ENCODE measurements around the gene BTD.
A peak's percentile ranks its signal among the peaks of the same experiment; 100 is the strongest.
"Not testable (repeated sequence)": the region's sequence is repeated elsewhere in the genome, so short reads cannot be mapped to it uniquely, and the experiment has no call there.

The BTD gene

DNA sequence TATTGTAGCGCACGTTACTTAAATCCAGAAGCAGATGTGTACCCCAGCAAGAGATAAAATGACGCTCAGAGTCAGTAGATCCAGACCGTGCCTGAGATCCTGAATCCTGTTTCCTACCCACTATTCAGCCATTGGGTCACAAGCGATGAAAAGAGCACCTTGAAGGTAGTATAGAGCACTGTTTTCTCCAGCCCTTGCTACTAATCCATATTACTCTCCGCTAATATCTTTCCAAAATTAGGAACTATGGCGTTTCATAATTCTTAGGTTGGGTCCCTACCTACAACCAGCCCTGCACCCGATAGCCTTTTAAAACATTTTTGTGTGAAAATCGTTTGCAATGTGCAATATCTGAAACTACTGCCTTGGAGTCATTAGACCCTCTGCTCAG is 596 bp downstream of the BTD start:
- DNase-seq, result no peak

DNA sequence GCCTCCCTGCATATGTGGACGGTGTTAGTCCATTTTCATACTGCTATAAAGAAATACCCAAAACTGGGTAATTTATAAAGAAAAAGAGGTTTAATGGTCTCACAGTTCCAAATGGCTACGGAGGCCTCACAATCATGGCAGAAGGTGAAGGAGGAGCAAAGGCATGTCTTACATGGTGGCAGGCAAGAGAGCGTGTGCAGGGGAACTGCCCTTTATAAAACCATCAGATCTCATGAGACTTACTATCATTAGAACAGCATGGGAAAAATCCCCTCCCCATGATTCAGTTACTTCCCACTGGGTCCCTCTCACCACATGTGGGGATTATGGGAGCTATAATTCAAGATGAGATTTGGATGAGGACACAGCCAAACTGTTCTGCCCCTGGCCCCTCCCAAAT is 1.3 kb downstream of the BTD start:
- DNase-seq, result not testable (repeated sequence)

DNA sequence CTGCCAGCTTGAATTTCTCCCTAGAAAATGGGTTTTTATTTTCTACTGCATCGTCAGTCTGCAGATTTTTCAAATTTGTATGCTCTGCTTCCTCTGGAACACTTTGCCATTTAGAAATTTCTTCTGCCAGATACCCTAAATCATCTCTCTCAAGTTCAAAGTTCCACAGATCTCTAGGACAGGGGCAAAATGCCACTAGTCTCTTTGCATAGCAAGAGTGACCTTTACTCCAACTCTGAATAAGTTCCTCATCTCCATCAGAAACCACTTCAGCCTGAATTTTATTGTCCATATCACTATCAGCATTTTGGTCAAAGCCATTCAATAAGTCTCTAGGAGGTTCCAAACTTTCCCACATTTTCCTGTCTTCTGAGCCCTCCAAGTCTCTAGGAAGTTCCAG is 3.0 kb downstream of the BTD start:
- not testable (repeated sequence) for DNase-seq

DNA sequence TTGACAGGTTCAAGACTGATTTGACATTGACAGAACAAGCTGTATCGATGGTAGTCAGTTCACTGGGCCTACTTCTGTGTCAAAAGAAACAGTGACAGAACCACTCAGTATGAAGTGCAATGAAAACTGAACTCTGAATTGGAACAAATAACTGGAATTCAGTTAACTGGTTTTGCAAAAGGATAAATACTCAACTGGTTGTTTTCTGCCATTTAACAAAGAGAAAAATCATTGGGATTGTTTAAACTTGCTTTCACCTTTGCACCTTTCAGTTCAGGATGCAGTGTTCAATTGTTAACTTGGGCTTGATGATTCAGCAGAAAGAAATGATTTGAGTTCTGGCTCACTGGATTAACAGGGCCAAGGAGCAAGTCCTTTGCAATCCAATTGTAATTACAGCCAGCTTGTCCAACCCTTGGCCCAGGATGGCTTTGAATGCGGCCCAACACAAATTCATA is 4.9 kb downstream of the BTD start:
- no peak for DNase-seq

DNA sequence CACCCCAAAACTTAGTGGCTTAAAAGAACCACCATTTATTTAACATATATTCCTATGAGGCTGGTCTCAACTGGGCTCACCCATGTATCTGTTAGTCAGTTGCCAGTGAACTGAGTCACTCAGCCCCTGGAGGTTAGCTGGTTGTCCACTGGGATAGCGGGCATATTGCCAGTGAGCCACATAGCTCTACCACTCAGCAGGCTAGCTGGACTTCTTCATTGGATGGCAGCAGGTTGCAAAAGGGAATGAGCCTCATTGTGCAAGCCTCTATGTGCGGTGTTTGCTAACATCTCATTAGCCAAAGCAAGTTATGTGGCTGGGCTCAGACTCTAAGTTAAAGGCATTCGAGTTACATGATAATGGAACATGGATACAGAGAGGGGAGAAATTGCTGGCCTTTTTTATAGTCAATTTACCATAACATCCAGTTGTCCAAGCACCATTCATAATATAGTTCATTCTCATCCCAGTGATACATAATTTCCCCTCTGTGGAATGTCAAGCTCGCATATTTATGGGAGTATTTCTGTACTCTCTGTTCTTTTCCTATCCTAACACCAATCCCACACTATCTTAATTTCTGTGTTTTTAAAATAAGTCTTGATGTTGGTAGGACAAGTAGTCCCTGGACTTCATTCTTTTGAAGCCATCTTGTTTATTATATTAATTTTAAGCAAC is 8.7 kb downstream of the BTD start:
- peak in 1 of 58 donors; percentile 49 for DNase-seq

DNA sequence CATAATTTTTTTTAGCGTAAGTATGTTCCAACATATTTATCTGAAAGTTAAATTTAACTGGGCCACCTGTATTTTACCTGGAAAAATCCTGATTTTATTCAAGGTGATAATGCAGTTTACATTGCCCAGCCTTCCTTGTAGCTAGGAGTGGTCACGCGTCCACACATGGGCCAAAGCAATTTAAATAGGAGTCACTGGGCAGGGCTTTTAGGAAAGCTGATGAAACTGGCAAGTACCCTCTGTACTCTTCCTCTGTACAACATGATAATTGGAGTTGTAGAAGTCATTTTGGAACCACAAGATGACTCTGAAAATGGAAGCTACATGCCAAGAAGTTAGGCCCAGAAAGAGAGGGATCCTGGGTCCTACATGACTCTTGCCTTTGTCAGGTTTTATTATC is 9.5 kb downstream of the BTD start:
- no peak for DNase-seq

DNA sequence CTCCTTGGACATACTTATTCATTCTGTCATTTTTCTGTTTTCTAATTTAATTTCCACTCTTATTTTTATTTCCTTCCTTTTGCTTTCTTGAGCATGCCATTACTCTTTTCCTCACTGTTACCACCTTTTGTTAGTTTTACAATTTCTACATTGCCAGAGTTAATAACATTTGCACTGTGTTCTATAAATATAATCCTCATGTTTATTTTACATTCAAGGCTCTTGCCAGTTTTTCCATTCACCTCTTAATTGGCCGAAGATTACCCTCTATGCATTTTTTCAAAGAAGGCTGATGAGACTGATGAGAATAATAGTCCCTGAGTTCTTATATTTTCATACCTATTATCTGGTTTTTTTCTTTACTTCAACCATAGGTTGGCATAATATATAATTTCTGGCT is 10.5 kb downstream of the BTD start:
- no peak for DNase-seq

DNA sequence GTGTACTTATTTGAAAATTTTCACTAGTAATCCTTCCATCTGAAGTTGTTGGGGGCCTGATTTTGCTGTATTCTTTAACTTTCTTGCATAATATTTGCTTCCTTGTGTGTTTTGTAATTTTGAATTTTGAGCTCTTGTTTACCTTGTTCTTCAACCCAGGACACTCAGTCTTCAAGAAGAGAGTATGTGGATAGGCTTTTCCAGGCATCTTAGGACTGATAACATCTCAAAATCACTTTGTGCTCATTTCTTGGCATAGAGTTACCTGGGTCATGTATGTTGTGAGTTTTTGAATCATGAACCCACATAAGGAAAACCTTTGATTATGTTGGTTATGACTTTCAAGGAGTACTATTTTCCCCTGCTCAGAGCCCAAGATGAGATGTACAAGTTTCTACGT is 13.4 kb downstream of the BTD start:
- no peak for DNase-seq

DNA sequence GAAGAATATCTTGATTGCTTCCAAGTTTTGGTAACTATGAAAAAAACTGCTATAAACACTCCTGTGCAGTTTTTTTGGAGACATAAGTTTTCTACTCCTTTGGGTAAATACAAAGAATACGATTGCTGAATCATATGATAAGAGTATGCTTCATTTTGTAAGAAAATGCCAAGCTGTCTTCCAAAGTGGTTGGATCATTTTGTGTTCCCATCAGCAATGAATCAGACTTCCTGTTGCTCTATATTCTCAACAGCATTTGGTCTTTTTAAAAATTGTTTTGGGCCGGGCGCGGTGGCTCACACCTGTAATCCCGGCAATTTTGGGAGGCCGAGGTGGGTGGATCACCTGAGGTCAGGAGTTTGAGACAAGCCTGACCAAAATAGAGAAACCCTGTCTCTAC is 14.5 kb downstream of the BTD start:
- DNase-seq, result no peak

DNA sequence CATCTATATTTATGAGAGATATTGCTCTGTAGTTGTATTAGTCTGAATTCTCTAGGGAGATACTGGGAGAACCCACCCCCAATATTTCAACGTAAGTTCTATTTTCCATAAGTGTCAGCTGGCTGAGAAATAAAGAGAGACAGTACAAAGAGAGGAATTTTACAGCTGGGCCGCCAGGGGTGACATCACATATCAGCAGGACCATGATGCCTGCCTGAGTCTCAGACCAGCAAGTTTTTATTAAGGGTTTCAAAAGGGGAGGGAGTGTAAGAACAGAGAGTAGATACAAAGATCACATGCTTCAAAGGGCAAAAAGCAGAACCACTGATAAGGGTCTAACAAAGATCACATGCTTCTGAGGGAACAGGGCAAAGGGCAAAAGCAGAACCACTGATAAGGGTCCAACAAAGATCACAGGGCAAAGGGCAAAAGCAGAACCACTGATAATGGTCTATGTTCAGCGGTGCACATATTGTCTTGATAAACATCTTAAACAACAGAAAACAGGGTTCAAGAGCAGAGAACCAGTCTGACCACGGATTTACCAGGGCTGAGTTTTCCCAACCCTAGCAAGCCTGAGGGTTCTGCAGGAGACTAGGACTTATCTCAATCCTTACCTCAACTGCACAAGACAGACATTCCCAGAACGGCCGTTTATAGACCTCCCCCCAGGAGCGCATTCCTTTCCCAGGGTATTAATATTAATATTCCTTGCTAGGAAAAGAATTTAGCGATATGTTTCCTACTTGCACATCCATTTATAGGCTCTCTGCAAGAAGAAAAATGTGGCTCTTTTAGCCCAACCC is 18.3 kb downstream of the BTD start:
- not testable (repeated sequence) for DNase-seq

DNA sequence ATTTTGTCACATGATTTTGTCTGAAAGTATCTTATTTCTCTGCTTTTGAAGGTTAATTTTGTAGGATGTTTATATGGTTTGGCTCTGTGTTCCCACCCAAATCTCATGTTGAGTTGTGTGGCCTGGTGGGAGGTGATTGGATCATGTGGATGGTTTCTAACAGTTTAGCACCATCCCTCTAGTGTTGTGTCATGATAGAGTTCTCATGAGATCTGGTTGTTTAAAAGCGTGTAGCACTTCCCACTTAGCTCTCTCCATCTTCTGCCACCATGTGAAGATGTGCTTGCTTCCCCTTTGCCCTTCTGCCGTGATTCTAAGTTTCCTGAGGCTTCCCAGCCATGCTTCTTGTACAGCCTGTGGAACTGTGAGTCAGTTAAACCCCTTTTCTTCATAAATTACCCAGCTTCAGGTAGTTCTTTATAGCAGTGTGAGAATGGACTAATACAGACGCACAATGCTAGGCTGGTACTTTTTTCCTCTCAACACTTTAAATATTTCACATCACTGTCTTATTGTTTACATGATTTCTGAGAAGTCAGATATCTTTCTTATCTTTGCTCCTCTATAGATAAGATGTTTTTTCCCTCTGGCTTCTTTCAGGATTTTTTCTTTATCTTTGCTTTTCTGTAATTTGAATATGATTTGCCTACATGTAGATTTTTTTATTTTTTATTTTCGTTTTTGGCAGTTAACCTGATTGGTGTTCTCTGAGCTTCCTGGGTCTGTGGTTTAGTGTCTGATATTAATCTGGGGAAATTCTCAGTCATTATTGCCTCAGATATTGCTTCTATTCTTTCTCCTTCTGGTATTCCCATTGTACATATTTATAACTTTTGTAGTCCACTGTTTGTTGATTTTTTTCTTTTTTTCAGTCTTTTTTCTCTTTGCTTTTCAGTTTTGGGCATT is 22.2 kb downstream of the BTD start:
- DNase-seq, result no peak

DNA sequence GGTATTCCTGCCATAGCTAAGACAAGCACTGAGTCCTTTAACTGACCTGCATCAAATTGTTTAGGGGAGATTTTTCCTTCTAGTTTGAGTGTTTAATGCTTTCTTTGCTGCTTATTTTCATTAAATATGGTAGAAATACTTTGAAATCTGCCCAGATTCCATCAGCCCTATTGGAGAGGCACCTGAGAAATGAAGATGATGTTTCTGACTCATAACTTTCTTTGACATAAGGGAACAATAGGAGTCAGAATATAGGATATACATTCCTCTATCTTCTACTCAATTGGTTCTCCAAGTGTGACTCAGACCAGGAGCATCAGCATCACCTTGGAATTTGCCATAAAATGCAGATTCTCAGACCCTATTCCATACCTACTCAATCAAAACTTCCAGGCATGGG is 27.4 kb downstream of the BTD start:
- DNase-seq, result no peak

DNA sequence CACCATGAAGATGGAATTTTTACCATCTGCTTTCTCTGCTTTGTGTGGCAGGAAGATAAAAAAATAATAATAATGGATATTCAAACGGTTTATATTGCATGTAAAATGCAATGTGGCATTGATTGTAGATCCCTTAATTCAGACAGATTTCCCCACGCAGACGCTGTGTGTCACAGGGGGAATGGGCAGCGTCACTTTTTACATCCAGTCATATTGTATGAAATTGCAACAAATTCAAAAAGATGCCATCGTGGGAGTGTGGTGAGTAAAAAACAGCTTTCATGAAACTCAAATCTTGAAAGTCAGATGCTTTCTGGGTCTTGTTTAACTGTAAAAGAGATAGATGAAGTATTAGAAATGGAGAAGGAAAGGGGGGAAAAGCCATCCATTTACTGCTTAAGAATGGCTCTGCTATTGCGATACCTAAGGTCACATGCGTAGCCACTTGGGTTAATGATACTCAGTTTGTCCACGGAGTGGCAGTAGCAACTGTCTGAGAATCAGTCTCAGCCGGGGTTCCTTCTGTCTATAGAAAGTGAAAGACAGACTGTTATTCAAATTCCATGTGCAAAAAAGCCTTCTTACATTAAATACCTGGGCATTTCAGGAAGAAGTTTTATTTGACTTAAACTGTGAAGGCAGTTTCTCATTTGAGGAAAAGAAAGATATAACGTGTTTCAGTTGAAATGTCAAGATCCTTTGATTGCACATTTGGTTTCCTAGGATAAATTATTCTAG is 28.5 kb downstream of the BTD start:
- peak in 33 of 58 donors; percentile 7 to 81 (median 47) for DNase-seq

DNA sequence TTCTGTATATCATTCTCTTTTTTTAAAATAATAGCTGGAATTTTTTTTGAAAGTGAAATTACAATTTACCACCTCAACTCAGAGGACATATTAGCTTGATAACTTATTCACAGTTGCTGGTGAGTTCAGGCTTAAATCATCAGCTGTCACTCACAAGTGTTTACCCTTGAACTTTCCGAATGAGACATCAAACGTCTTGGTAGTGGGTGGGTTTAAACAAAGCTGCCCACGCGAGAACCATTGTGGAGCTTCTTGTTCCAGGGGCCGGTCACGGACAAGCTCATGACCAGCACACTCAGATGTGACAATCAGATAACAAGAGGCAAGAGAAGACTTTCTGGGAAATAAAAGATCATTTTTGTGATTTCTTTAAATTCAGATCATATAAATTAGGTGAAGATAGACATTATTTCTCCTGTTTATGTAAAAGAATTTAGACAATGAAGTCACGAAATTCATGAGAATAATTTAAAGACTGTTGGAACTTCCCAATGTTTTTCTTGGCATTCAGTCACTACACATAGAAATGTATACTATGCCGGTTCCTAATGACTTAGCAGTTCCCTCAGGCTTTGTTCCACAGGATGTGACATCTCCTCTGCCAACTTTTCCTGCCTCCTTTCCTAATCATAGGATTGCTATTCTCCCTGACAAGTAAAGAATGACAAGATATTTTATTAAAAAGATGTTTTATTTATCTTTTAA is 29.3 kb downstream of the BTD start:
- peak in 2 of 58 donors; percentile 18 to 38 for DNase-seq

DNA sequence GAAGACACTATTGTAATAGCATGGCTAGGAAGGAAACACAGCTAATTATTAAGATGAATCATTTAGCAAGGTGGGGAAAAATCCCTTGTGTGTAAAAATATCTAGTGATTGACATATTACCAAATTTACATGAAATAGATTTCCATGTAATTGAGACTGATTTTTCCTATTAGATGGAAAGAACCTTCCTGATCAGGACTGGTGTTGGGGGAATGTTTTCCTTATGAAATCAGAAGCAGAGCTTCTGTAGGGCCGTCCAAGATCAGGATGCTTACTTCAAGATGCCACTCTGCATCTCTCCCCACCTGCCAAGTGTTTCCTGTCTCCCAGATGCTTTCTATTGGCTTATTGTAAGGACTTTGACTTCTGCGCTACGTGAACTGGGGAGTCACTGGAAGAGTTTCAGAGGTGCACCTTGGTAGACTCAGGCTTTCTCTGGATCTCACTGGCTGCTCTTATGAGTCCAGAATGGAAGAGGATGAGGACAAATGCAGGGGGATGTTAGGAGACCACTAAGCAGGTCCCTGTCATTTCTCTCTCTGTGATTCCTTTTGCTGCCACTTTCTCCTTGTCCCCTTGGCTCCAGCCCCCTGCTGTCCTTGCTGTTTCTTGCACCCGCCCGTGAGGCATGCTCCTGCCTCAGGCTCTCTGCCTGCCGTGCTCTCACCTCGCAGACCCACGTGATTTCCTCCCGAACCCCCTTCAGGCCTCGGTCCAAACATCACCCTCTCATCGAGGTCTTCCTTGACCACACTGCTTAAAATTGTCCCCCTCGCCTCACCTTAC is 30.1 kb downstream of the BTD start:
- no peak for DNase-seq

DNA sequence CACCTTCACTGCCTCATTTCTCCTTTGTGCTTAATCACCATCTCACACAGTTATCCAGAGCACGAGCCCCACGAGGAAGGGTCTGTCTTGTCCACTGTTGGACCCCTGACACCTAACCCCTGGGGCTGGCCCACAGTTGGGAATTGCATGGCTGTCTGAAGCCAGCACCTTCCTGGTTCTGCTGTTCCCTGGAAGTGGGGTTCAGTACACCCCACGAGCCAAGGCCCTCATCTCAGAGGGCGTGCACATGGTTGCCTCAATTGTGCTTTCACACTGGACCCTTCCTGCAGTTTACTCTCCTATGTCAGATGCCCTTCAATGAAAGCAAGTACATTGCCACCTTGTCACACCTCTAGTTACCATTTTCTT is 30.7 kb downstream of the BTD start:
- DNase-seq, result no peak

DNA sequence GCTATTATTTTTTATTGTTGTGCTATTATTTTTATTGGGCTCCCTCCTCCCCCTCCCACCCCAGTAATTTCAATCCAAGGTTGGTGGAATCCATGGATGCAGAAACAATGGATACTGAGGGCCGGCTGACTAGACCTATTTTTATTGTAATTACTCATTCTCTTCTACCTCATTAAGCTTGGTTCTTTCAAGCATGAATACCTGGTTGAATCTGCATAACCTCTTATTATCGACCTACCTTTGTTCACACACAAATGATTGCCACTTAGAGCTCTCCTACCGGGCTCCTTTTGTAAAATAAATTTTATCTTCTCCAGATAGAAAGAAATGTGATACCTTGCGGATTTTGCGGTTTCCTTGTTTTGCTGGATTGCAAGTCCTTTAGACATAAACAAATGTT is 31.6 kb downstream of the BTD start:
- DNase-seq, result no peak

DNA sequence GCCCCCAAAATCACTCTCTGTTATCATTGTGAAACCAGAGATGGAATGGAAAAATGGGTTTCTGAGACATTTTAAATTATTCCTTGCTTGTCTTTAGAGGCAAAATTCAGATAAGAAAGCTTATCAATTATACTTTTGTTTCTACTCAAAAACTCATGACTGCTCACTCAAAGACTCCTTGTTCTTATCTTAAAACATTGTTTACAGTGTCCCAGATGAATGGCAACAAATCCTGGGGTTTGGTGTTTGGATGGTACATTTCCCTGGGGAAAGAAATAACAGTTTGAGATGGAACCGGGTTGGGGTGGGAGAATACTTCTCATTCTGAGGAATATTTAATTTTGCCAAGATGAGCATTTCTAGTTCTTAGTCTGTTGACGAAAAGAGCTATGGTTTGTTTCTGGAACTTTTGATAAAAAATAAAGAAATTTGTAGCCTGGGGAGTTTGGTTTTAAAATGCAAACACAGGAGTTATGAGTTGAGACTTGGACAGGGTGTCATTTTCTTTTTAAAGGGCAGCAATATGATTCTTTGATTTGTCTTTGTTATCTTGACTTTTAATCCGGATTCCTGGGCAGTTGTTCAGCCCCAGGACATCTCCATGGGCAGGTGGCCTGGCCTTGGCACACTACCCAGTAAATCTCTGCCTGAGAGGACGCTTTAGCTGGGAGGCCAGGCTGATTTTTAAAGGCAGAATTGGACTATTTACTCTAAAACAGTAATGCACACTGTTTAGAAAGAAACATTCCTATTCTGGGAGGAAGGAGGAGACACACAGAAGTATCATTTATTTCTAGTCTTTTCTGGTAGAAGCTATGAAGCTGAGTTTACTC is 32.4 kb downstream of the BTD start:
- peak in 7 of 58 donors; percentile 8 to 38 (median 28) for DNase-seq

DNA sequence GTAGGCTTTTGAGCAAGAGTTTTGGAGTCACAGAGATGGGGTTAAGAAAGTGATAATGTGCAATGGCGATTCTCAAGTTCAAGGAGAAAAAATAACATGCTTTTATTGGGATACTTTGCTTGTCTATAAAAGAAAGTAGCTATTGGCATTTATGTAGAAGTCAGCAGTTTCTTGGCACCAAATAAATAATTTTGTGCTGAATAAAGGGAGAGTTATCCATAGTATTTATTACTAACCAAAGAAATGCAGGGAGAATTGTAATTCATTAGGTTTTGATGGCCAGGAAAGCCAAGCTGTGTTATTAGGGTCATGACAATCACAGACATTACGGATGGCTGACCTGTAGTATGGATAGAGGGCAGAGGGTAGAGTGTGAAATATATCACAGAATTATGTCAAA is 33.1 kb downstream of the BTD start:
- no peak for DNase-seq
